Fibroblast of lung (primary cell): ENCODE results near the gene BTN2A1. TPM values are rescaled to one million over a fixed set of nuclear protein-coding genes. Genes with fewer than 3 reads are reported as not detected.

Experiments used
- DNase-seq, 2 donors: peaks; one replicate each; pipeline versions ENCODE4 v3.0.0 to v3.0.0-alpha.2; 2010; ENCODE audit warnings: low read depth in 2 of 2
- H2AFZ ChIP-seq: 2 replicates; pipeline ENCODE4 v1.5.1; 2012; ENCODE audit warnings: low read length, control low read depth, inconsistent platforms
- H3K27ac ChIP-seq: 2 replicates; pipeline ENCODE4 v1.5.1; 2011; ENCODE audit warnings: low read length, control low read depth; ENCODE audit not compliant: insufficient read depth
- H3K27me3 ChIP-seq: 2 replicates; pipeline ENCODE4 v1.5.1; 2011; ENCODE audit warnings: mild to moderate bottlenecking, low read length; ENCODE audit not compliant: control insufficient read depth, insufficient read depth
- H3K36me3 ChIP-seq: 2 replicates; pipeline ENCODE4 v1.5.1; 2011; ENCODE audit warnings: low read length; ENCODE audit not compliant: control insufficient read depth, insufficient read depth
- H3K4me1 ChIP-seq: 2 replicates; pipeline ENCODE4 v1.5.1; 2011; ENCODE audit warnings: low read length; ENCODE audit not compliant: control insufficient read depth, insufficient read depth; ENCODE audit errors: extremely low read depth
- H3K4me2 ChIP-seq: 2 replicates; pipeline ENCODE4 v1.5.1; 2011; ENCODE audit warnings: low read length, control low read depth; ENCODE audit not compliant: insufficient read depth; ENCODE audit errors: extremely low read depth
- H3K4me3 ChIP-seq, 4 experiments: fragments of 200-600 bp in 1 of 4; sonication (generic) in 1 of 4; replicated peaks in 1 of 4; 2 replicates each; pipeline ENCODE4 v1.5.1; 2011 to 2016; ENCODE audit warnings: low read length in 4 of 4, low read depth in 3 of 4, mild to moderate bottlenecking in 3 of 4, control low read depth in 2 of 4, inconsistent platforms in 1 of 4, mixed read lengths in 1 of 4; ENCODE audit not compliant: insufficient read depth in 1 of 4; ENCODE audit errors: control extremely low read depth in 1 of 4
- H3K79me2 ChIP-seq: 2 replicates; pipeline ENCODE4 v1.5.1; 2012; ENCODE audit warnings: mild to moderate bottlenecking, low read length, inconsistent platforms; ENCODE audit not compliant: control insufficient read depth, insufficient read depth
- H3K9ac ChIP-seq: 2 replicates; pipeline ENCODE4 v1.5.1; 2011; ENCODE audit warnings: mild to moderate bottlenecking, low read length, control low read depth; ENCODE audit not compliant: insufficient read depth
- H3K9me3 ChIP-seq: 2 replicates; pipeline ENCODE4 v1.5.1; 2012; ENCODE audit warnings: low read depth, low read length; ENCODE audit not compliant: control insufficient read depth, insufficient read depth
- H4K20me1 ChIP-seq: 2 replicates; pipeline ENCODE4 v1.5.1; 2011; ENCODE audit warnings: low read length; ENCODE audit not compliant: control insufficient read depth, insufficient read depth; ENCODE audit errors: extremely low read depth
- CTCF ChIP-seq, 2 donors: IDR thresholded peaks in 1 of 2; conservative IDR thresholded peaks in 1 of 2; 1 replicate in 1 of 2; 2 replicates in 1 of 2; pipeline ENCODE4 v1.5.1; 2011 to 2012; ENCODE audit warnings: low read length in 2 of 2, control low read depth in 1 of 2, inconsistent platforms in 1 of 2, low read depth in 1 of 2, mild to moderate bottlenecking in 1 of 2
- EZH2 ChIP-seq: IDR thresholded peaks from 2 replicates; pipeline ENCODE4 v1.5.1; 2012; ENCODE audit warnings: low read length, control low read depth, mild to moderate bottlenecking; ENCODE audit errors: missing control alignments
- polyA plus RNA-seq, 2 donors: library from polyadenylated mRNA; depleted of rRNA in 1 of 2; stranded (reverse) in 1 of 2; unstranded in 1 of 2; fragments of >200 nt; gene quantifications; 2 replicates each; pipeline ENCODE4 v1.2.1, GENCODE V29; 2011 to 2012; ENCODE audit warnings: missing spikeins in 1 of 2
- total RNA-seq: library from RNA; depleted of rRNA; stranded (reverse); fragments of >200 nt; gene quantifications from 2 replicates; pipeline ENCODE4 v1.2.1, GENCODE V29; 2014

Gene BTN2A1
- total and polyA plus RNA-seq, 2 donors (not counting 1 experiment from before 2014, with no cell fraction given) = 14.9 to 26.4 TPM

GRCh38 chr6:26420688-26421171 is 37.0 kb upstream of the BTN2A1 start:
- DNase-seq = peak; percentile 46 to 48
- TF ChIP-seq EZH2 = no peak
- peak; percentile 20 to 35 for TF ChIP-seq CTCF (conservative IDR thresholded peaks at IDR 0.05 in 1 of 2, IDR thresholded peaks at IDR 0.05 in 1 of 2; ENCODE audit: low read depth in 1 of 2, low read length in 2 of 2)
- peaks cover 2% of the 10 kb centered on the region for H3K36me3 ChIP-seq

GRCh38 chr6:26421259-26422144 is 36.3 kb upstream of the BTN2A1 start:
- Histone ChIP-seq H3K4me3 (peak overlapping the region; percentile 75 to 97 (median 94)), H3K9me3 (no peaks in the 10 kb centered on the region), H3K9ac (peak overlapping the region; percentile 78), H3K36me3 (peaks cover 2% of the 10 kb centered on the region), H2AFZ (peak overlapping the region; percentile 99), H3K4me1 (peaks cover 5% of the 10 kb centered on the region), H3K27me3 (no peaks in the 10 kb centered on the region), H3K4me2 (peak overlapping the region; percentile 80), H3K27ac (peak overlapping the region; percentile 84), H4K20me1 (no peaks in the 10 kb centered on the region), H3K79me2 (peaks cover 8% of the 10 kb centered on the region)
- no peak for TF ChIP-seq CTCF (conservative IDR thresholded peaks at IDR 0.05 in 1 of 2, IDR thresholded peaks at IDR 0.05 in 1 of 2; ENCODE audit: low read depth in 1 of 2, low read length in 2 of 2)
- TF ChIP-seq EZH2 = no peak
- peak; percentile 89 to 93 for DNase-seq

More at GRCh38 chr6:26420688-26421171, 37.0 kb upstream of the BTN2A1 start:
- peak overlapping the region; percentile 74 for H3K4me2 ChIP-seq
- peak overlapping the region; percentile 9 for H3K9ac ChIP-seq
- H3K9me3 ChIP-seq = no peaks in the 10 kb centered on the region
- H3K27ac ChIP-seq = peak overlapping the region; percentile 84
- no peaks in the 10 kb centered on the region for H3K27me3 ChIP-seq
- no peaks in the 10 kb centered on the region for H4K20me1 ChIP-seq
- peaks cover 8% of the 10 kb centered on the region for H3K79me2 ChIP-seq
- H3K4me3 ChIP-seq = peak overlapping the region; percentile 75 to 97 (median 94)
- H3K4me1 ChIP-seq = peaks cover 5% of the 10 kb centered on the region
- H2AFZ ChIP-seq = peak overlapping the region; percentile 67

- Histone ChIP-seq H3K27me3 (no peaks in the 10 kb centered on the region), H3K9me3 (no peaks in the 10 kb centered on the region), H4K20me1 (no peaks in the 10 kb centered on the region), H3K79me2 (peaks cover 8% of the 10 kb centered on the region), H3K4me2 (peak overlapping the region; percentile 80), H2AFZ (no peak overlapping the region), H3K4me1 (peaks cover 5% of the 10 kb centered on the region), H3K36me3 (peaks cover 2% of the 10 kb centered on the region), H3K9ac (peak overlapping the region; percentile 78), H3K4me3 (peak overlapping the region; percentile 75 to 97 (median 94)), H3K27ac (no peak overlapping the region)
- DNase-seq = no peak
- no peak for TF ChIP-seq CTCF (conservative IDR thresholded peaks at IDR 0.05 in 1 of 2, IDR thresholded peaks at IDR 0.05 in 1 of 2; ENCODE audit: low read depth in 1 of 2, low read length in 2 of 2)
Measured at GRCh38 chr6:26422329-26422728, 35.4 kb upstream of the BTN2A1 start.
